ENCODE measurements around the gene STK38.

GRCh38 chr6:36580184-36580526 is 32.9 kb upstream of the STK38 start:
- TF ChIP-seq ZFP30 (CRISPR knock-in tag; IDR thresholded peaks at IDR 0.05) (no peak), ZFP3 (CRISPR knock-in tag; IDR thresholded peaks at IDR 0.05) (no peak), PATZ1 (CRISPR knock-in tag; IDR thresholded peaks at IDR 0.05; ENCODE audit: borderline replicate concordance) (no peak), ARNTL (CRISPR knock-in tag; IDR thresholded peaks at IDR 0.05; ENCODE audit: borderline replicate concordance, low read depth) (no peak), SNAI2 (CRISPR knock-in tag; IDR thresholded peaks at IDR 0.05) (no peak), ZNF70 (CRISPR knock-in tag; IDR thresholded peaks at IDR 0.05) (no peak), TSHZ2 (CRISPR knock-in tag; IDR thresholded peaks at IDR 0.05) (no peak)
